Tibial artery (tissue), 4 donors: Measurements from ENCODE around the gene GLCCI1.

Source experiments
- DNase-seq, 2 donors: peaks; one replicate each; pipeline ENCODE4 v3.0.0-alpha.2; 2019
- H3K27ac ChIP-seq, 2 donors: fragments of 200-600 bp; sonication (generic) in 1 of 2; 1 replicate in 1 of 2; 2 replicates in 1 of 2; pipeline ENCODE4 v1.5.1; 2018 to 2019; ENCODE audit warnings: mild to moderate bottlenecking in 1 of 2
- H3K27me3 ChIP-seq, 2 donors: fragments of 200-600 bp; sonication (generic) in 1 of 2; one replicate each; pipeline versions ENCODE4 v1.5.1 to v1.6.0; 2016 to 2019
- H3K36me3 ChIP-seq, 3 donors: fragments of 200-600 bp; sonication (generic) in 2 of 3; one replicate each; pipeline ENCODE4 v1.5.1; 2016 to 2019; ENCODE audit warnings: mild to moderate bottlenecking in 2 of 3
- H3K4me1 ChIP-seq, 4 donors: fragments of 200-600 bp; sonication (generic) in 2 of 4; 1 replicate in 3 of 4; 2 replicates in 1 of 4; pipeline ENCODE4 v1.5.1; 2016 to 2019
- H3K4me3 ChIP-seq, 2 donors: fragments of 200-600 bp; sonication (generic) in 1 of 2; 1 replicate in 1 of 2; 2 replicates in 1 of 2; pipeline ENCODE4 v1.5.1; 2018 to 2019; ENCODE audit warnings: mild to moderate bottlenecking in 2 of 2
- H3K9me3 ChIP-seq, 3 donors: fragments of 200-600 bp; sonication (generic) in 1 of 3; one replicate each; pipeline ENCODE4 v1.5.1; 2016 to 2019
- intact Hi-C: fragments of 100-400 bp; cut with DNase I; formaldehyde crosslinking; loops from one replicate; pipeline ENCODE4 v1.15.0; 2023; ENCODE audit warnings: low total_unique reads
- TF ChIP-seq, protein P1 (sequence below), 2 experiments: fragments of 200-600 bp in 1 of 2; fragments of 450-650 bp in 1 of 2; IDR thresholded peaks; one replicate each; pipeline ENCODE4 v1.5.1; 2017 to 2019; ENCODE audit warnings: antibody characterized with exemption in 2 of 2, mild to moderate bottlenecking in 1 of 2, moderate library complexity in 1 of 2

GLCCI1 gene

DNA sequence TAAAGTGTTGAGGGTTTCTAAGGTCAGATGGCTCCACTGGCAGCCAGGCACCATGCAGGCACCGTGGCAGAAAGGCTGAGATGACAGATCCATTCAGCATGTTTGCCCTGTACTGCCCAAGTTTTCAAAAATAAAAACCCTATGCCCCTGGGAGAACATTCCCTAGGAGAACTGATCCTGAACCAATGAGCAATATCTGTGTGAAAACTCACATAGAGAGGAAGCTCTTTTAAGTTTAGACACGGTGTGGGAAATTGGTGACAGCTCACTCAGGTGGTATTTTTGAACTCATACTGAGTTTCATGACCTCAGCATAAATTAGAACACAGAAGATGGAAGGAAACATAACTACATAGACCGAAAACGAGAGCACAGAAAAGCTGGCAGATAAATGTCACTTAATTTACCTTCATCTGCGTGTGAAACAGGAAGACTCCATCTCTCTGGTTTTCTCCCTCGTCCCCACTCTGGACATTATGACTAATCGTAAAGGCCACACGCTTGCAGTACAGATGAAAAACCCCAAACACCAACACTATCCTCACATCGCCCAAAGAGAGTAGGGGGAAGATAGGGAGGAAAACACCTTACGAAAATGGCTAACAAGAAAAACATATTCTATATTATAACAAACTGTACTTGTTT, 165.6 kb downstream of the GLCCI1 start:
- no peak for DNase-seq

GRCh38 chr7:8135417-8135816, 166.8 kb downstream of the GLCCI1 start:
- no peak overlapping the region for H3K27ac ChIP-seq
- no peaks in the 10 kb centered on the region for H3K4me1 ChIP-seq
- no peak overlapping the region for H3K4me3 ChIP-seq
- intact Hi-C loops = no loop called here
- TF ChIP-seq, protein P1, sequence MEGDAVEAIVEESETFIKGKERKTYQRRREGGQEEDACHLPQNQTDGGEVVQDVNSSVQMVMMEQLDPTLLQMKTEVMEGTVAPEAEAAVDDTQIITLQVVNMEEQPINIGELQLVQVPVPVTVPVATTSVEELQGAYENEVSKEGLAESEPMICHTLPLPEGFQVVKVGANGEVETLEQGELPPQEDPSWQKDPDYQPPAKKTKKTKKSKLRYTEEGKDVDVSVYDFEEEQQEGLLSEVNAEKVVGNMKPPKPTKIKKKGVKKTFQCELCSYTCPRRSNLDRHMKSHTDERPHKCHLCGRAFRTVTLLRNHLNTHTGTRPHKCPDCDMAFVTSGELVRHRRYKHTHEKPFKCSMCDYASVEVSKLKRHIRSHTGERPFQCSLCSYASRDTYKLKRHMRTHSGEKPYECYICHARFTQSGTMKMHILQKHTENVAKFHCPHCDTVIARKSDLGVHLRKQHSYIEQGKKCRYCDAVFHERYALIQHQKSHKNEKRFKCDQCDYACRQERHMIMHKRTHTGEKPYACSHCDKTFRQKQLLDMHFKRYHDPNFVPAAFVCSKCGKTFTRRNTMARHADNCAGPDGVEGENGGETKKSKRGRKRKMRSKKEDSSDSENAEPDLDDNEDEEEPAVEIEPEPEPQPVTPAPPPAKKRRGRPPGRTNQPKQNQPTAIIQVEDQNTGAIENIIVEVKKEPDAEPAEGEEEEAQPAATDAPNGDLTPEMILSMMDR (IDR thresholded peaks at IDR 0.05) = no peak
- H3K27me3 ChIP-seq = no peaks in the 10 kb centered on the region
- no peaks in the 10 kb centered on the region for H3K36me3 ChIP-seq
- DNase-seq = no peak
- no peaks in the 10 kb centered on the region for H3K9me3 ChIP-seq

More for the DNA sequence above, 165.6 kb downstream of the GLCCI1 start:
- intact Hi-C loops = no loop called here
- Histone ChIP-seq H3K36me3 (no peaks in the 10 kb centered on the region), H3K4me1 (no peaks in the 10 kb centered on the region), H3K27me3 (no peaks in the 10 kb centered on the region), H3K4me3 (no peak overlapping the region), H3K9me3 (no peaks in the 10 kb centered on the region), H3K27ac (no peak overlapping the region)
- TF ChIP-seq, protein P1 (IDR thresholded peaks at IDR 0.05) = no peak

GRCh38 chr7:8136051-8136730, 167.6 kb downstream of the GLCCI1 start:
- H3K4me3 ChIP-seq = no peak overlapping the region
- DNase-seq = no peak
- no peak overlapping the region for H3K27ac ChIP-seq
- no peaks in the 10 kb centered on the region for H3K36me3 ChIP-seq
- TF ChIP-seq, protein P1 (IDR thresholded peaks at IDR 0.05) = no peak
- no peaks in the 10 kb centered on the region for H3K9me3 ChIP-seq
- no peaks in the 10 kb centered on the region for H3K27me3 ChIP-seq
- H3K4me1 ChIP-seq = no peaks in the 10 kb centered on the region
- intact Hi-C loops = no loop called here
